HG03039 (cell line): ENCODE data around the gene ADAMTS18.

Source experiments
- ATAC-seq: cut with Tn5 transposase; IDR thresholded peaks from one replicate; pipeline ENCODE4 v1.9.1; 2021; ENCODE audit warnings: mild to moderate bottlenecking, moderate library complexity; ENCODE audit not compliant: unreplicated experiment

ADAMTS18 gene

DNA sequence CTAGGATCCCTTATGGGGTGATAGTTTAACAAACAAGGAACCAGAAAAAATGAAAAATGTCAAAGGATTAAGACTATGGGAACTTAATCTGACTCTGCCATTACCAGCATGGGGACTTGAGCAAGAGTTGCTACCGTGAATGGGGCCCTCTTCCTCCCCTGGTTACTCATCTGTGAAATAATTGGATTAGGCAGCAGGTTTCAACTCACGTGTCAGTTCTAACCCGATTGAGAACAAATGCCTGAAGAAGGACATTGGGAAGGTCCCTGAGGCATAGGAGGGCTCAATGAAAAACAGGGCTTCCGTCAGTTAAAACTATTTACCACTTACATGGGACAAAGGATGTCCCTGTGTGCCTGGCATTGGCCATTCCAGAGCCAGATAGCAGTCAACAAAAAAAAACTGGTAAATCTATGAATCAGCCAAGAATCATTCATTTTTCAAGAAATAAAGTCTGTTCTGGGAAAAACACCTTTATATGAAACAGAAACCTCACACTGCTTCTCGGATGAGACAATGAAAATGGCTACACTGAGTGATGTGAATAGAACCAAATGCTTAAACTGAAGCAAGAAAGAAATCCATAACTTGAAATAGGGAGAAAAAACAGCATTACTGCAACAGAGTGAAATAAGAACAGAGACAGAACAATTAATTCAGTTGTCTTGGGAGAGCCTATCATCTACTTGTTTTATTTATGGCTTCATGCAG, 104.3 kb downstream of the ADAMTS18 start:
- no peak for ATAC-seq

DNA sequence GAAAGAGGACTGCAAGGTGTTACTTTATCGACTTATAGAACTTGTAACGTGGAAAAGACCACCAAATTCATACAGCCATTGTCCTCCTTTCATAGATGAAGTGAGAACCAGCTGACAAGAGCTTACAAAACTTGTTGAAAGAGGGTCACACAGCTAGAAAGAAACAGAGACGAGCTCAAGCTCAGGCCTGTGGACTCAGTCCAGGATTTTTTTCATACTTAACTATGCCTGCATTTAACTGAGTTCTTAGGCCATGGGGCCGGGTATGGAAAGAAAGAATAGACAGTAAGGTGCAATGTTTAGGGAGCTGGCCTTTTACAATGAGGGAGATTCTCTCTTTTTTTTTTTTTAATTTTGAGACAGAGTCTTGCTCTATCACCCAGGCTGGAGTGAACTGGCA, 106.1 kb downstream of the ADAMTS18 start:
- ATAC-seq, result no peak

- no peak for ATAC-seq
Measured at GRCh38 chr16:77328274-77328673, 106.6 kb downstream of the ADAMTS18 start.

- peak; percentile 76 for ATAC-seq
Measured at GRCh38 chr16:77327717-77328116, 107.1 kb downstream of the ADAMTS18 start.

DNA sequence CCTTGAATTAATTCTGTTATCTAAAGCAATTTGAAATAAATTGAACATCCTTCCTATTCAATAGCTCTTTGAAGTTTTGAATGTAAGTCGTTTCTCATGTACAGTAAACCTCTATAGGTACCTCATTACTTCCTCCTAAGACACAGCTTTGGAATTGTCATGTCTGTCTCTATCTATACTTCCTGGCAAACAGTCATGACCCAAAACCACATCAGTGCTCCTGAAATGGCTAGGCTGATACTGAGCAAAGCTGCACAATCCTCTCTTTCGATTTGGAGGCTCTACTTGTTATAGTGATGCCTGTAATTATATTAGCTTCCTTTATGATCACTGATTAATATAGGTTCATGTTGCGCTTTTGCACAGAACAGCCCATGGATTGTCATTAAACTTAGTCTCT, 110.1 kb downstream of the ADAMTS18 start:
- ATAC-seq, result no peak

DNA sequence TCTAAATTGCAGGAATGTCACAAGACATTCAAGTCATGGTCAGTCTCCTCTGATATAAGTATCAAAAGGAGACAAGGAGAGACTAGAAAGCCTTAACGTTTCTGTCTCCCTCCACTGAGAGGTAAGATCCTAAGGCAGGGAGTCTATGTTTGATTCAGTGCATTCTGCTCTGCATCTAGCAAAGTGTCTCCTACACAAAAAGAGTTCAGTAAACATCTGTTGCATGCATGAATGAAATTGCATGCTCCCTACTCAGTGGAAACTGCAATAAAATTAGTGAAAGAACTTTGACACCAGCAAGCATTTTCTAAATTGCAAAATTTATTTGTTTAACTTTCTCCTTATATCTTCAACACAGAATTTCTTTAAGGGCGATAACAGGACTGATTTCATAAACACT, 111.1 kb downstream of the ADAMTS18 start:
- no peak for ATAC-seq

DNA sequence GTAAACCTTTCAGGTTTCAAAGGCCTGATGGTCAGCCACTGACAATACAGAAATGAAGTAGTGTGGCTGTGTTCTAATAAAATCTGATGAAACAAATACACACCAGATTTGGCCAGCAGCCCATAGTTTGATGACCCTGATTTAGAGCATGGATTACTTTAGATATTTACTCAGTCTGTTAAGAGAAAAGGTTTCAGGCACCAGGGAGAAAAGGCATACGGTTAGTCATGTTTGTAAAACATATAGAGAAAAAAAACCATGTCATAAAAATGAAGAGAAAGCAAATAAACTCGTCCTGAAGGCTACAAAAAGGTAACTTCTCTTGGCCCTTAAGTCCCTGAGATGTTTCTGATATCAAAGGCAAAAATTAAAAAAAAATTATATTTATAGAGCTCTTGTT, 112.1 kb downstream of the ADAMTS18 start:
- no peak for ATAC-seq

DNA sequence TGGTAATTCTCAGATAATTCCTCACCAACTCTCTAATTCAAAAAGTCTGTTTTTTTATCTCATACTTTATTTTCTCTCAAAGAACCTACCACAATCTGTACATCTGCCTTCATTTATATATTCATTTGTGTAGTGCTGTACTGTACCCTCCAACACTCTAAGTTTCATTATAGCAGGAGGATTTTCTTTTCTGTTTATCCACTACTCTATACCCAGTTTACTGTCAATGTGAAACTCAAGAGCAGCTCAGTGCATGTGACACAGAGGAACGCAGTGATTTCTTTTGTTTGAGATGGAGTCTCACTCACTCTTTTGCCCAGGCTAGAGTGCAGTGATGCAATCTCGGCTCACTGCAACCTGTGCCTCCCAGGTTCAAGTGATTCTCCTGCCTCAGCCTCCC, 117.8 kb downstream of the ADAMTS18 start:
- ATAC-seq, result no peak

DNA sequence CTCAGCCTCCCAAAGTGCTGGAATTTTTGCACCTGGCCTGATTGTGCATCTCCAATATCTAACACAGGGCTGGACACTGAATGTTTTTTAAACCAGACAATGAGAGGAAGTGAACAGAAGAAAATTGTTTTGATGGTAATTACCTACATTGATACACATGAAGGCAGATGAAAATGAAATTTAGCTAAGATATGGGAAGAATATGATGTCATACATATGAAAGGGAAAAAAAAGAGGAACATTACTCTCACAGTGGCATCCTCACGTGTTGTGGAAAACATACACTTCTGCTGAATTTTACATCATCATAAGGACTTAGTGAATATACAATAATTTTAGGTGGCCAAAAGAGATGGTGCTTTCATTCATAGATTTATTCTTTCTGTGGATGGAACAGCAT, 124.0 kb downstream of the ADAMTS18 start:
- no peak for ATAC-seq

DNA sequence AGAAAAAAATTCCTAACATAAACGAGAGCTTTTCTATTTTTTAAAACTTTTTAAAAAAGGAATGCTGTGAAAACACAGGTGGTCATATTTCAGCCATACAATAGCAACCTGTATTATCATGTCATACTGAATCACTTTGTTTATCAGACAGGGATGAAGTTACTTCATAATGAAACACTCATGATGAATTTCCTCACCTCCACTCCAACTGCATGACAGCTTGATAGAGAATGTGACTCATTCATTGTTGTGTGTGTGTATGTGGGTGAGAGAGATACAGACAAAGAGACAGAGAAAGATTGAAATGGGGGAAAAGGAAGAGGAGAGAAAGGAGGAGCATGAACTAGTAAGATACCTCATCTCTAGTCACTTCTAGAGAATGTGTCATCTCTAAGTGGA, 126.7 kb downstream of the ADAMTS18 start:
- ATAC-seq, result no peak

- no peak for ATAC-seq
Measured at GRCh38 chr16:77307426-77308162, 127.2 kb downstream of the ADAMTS18 start.

GRCh38 chr16:77306075-77306474, 128.8 kb downstream of the ADAMTS18 start:
- ATAC-seq, result no peak

DNA sequence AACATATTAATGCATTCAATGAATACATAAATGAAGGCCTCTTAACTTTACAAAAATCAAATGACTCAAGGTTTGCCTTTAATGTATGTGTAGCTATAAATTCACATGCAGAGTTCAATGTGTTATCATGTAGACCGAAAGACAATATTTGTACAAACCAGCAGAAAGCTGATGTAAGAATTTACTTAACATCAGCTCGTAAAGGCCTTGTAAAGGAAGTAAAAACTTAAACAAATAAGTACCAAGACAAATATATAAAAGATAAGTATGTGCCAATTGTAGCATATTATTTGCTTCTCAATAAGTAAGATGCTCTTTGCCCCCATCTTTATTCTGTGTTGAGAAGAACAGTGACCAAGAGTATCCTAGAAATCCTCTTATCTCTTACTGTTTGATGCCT, 130.0 kb downstream of the ADAMTS18 start:
- ATAC-seq, result no peak

- ATAC-seq, result no peak
Measured at GRCh38 chr16:77304134-77304533, 130.7 kb downstream of the ADAMTS18 start.

DNA sequence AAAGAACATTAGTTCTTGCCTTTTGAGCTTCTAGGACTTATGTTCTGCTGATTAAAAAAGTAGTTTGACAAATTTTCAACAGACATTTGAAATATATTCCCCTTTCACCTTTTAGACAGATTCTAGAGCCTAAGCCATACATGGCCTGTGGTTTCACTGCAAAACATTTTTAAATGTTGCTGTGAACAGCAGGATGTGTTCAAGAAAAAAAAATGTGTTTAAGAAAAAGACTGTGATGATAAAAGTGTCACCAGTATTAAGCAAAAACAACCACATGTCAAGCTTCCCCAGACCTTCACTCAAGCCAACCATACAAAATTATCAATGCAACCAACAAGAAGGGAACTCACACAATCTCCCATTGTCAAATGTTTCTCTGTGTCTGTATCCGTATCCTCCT, 132.2 kb downstream of the ADAMTS18 start:
- ATAC-seq, result no peak

DNA sequence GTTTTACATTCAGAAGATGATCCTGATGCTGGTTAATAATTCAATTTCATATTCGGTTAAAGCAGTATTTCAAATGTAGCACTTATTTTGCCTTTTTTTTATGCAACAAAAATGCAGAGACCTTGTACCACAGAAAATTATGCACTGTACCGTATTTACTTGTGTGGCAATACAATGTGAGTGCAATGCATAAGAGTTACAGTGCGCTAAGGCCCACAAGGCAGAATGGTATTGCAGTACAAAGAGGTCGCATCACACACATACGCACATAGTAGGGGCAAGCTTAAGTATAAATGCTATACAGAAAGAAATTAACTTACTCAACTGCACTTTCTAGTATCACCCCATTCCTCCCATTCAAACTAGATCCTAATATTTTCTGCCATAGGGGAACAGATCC, 132.6 kb downstream of the ADAMTS18 start:
- ATAC-seq, result no peak

GRCh38 chr16:77300256-77300655, 134.6 kb downstream of the ADAMTS18 start:
- no peak for ATAC-seq

DNA sequence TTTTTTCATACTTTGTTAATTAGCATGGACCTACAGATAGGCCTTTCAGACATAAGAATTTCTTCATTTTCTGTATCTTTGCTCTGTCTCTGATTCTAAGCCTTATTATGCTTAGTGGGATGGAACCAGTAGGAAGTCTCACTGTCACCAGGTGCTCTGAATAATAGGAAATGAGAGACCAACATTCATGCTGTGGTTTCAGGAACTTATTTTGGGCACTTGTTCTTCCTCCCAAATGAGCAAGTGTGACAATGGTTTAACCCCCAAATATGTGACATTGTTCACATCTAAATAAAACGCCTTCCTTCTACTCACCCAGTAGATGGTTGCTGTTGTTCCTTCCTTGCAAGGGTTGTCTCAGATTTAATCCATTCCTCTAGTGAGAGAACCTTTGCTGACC, 135.4 kb downstream of the ADAMTS18 start:
- no peak for ATAC-seq

DNA sequence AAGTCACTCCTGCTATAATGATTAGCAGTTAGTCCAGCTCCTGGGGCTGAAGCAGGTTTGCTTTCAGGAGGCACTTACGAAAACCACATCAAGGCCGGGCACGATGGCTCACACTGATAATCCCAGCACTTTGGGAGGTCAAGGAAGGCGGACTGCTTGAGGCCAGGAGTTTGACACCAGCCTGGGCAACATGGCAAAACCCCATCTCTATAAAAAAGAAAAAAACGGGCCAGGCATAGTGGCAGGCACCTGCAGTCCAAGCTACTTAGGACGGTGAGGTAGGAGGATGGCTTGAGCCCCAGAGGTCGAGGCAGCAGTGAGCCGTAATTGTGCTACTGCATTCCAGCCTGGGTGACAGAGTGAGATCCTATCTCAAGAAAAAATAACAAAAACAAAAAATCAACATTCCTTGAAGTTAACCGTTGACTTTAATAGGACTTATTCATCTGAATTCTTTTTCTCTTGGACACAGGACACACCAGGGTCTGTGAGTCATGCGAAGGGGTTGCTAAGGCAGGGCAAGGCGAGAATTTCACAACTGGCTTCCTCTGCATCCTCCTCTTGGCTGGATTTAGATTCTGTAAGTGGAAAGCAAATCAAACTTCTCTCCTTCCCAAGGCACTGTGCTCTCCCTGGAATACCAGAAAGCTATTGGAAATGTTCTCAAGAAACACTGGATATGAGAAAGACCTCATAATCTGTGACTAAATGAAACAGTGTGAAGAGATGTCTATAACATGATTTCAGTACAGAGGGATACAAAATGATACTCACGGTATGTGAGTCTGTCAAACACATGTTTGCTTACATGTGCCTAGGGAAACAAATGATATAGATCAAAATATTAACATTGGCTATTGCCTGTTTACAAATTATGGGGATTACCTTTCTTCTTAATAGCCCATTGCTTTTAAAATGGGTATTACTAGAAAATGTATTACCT, 136.1 kb downstream of the ADAMTS18 start:
- no peak for ATAC-seq

GRCh38 chr16:77297996-77298395, 136.8 kb downstream of the ADAMTS18 start:
- ATAC-seq, result no peak

GRCh38 chr16:77295896-77296295, 138.9 kb downstream of the ADAMTS18 start:
- ATAC-seq, result no peak
